NCI-H1417 treated with DMSO at 0.1 percent for 48 hours (cell line): ENCODE results near the gene FBXO33.
"Not testable (repeated sequence)": the region's sequence is repeated elsewhere in the genome, so short reads cannot be mapped to it uniquely, and the experiment has no call there.

Experiments used
- DNase-seq: peaks from one replicate; lab custom pipeline; 2025; lab: John Stamatoyannopoulos, UW

Gene FBXO33

DNA sequence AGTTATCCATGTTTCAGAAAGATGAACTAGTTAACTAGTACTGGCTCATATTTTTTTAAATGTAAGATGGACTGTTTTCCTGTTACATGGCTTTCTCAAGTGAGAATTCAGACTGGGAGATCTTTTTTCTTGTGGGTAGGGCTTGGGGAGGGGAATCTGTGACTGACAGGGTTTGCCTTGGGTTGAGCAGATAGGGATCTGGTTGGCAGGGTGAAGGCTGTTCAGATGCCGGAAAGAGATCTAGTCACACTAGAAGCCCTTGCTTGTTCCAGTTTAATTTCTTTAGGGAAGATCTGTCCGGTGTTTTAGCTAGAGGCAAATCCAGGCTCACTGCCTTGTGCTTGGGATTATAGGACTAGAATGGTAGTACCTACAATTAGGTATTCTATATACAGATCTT lies 63.2 kb downstream of the FBXO33 start:
- DNase-seq: no peak

DNA sequence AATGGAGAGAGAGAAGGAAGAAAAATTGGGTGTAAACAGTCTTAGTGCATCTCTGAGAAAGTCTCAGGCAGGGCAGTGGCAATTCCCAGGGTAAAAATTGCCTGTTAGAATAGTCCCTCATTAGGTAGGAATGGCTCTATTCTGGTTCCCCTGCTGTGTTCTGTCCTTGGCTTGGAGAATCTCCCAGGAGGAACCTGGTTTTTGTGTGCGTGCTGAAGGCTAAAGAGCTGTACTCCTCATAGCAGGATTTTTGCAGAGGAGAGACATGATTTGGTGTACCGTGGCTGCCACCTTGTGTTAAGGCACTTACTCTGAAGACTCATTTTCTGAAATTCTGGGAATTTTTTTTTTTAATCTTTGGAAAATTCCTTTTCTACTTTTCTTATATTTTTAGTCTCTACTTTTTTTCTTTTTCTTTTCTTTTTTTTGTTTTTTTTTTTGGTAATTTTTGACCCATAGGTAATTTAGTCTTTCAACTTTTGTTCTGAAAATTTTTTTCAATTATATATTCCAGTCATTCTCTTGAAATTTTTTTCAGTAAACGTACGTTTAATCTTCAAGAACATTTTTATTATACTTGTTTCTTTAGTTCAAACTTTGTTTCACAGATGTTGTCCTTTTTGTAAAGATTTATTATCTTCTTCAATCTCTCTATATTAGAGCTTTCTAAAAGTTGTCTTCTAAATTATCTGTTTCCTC lies 63.8 kb downstream of the FBXO33 start:
- DNase-seq: peak; percentile 7

GRCh38 chr14:39367387-39367751 lies 64.9 kb downstream of the FBXO33 start:
- no peak for DNase-seq

- DNase-seq: no peak
Observed at GRCh38 chr14:39366460-39367386, 65.5 kb downstream of the FBXO33 start.

- no peak for DNase-seq
Observed at GRCh38 chr14:39365354-39365753, 66.9 kb downstream of the FBXO33 start.

GRCh38 chr14:39364509-39364908 lies 67.7 kb downstream of the FBXO33 start:
- no peak for DNase-seq

DNA sequence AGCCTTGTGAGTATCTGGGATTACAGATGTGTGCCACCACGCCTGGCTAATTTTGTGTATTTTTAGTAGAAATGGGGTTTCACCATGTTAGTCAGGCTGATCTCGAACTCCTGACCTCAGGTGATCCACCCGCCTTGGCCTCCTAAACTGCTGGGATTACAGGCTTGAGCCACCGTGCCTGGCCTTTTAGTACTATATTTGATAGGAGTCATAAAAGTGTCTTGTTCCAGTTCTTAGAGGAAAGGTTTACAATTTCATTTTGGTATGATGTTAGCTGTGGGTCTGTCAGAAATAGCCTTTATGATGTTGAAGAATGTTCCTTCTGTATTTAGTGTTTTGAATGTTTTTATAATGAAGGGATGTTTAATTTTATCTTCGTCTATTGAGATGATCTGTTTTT lies 70.7 kb downstream of the FBXO33 start:
- not testable (repeated sequence) for DNase-seq

- DNase-seq: no peak
Observed at GRCh38 chr14:39360316-39360715, 71.9 kb downstream of the FBXO33 start.

- DNase-seq: not testable (repeated sequence)
Observed at GRCh38 chr14:39359069-39359468, 73.2 kb downstream of the FBXO33 start.

GRCh38 chr14:39351708-39352107 lies 80.5 kb downstream of the FBXO33 start:
- no peak for DNase-seq

DNA sequence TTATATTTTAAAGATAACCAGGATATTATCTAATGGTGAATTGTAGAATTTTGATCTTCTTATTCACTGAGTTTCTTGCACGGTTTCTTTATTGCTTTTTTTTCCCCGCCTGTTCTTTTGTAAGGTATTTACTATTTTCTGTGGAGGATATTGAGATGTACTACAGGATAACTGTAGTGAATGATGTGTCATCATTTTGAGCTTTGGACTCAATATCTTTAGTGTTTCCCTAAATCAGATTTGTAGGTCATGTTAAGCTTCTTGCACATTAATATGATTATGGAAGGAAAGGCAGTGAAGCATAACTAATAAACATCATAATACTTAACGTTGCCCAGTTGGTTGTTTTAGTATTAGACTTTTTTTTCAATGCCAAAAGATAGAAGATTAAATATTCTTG lies 81.4 kb downstream of the FBXO33 start:
- no peak for DNase-seq
